DMS153 treated with DMSO at 0.1 percent for 48 hours (cell line): ENCODE results near the gene CLEC16A.
"Not testable (repeated sequence)": the region's sequence is repeated elsewhere in the genome, so short reads cannot be mapped to it uniquely, and the experiment has no call there.

ENCODE experiments used
- DNase-seq: peaks from one replicate; lab custom pipeline; 2025; ENCODE audit not compliant: unreplicated experiment; lab: John Stamatoyannopoulos, UW

The CLEC16A gene

DNA sequence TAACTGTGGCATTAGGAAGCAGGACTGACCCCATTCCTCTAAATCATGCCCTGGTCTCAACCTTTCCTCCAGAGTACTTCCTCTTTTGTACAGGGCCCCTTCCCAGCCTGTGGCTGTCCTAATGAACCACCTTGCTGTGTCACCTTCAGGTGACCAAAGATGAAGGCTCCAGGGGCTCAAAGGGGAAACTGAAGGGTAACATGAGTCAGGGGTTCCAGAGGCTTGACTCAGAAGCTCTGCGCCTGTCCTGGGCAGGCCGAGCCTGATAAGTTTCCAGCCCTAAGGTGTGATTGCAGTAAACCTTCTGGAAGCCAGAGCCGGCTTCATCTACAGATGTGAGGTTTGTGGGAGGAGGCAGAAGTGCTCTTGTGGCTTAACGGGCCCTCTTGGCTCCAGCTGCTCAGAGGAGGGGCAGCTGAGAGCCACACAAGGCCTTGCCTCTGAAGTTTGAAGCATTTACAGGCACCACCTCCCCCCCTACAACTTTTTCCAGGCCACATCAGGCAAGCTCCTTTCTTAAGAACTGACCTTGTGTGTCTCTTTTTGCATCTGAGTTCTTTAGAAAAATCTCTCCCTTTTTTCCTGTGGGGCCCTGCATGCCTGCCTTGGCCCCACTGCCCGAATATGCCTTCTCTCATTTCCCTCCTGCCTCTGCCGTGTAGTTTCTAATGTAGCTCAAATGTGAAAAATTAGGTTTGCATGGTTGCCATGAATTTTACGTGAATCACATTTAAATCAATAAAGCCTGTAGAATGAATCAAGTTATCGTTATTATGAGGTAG is 149.9 kb downstream of the CLEC16A start:
- no peak for DNase-seq

DNA sequence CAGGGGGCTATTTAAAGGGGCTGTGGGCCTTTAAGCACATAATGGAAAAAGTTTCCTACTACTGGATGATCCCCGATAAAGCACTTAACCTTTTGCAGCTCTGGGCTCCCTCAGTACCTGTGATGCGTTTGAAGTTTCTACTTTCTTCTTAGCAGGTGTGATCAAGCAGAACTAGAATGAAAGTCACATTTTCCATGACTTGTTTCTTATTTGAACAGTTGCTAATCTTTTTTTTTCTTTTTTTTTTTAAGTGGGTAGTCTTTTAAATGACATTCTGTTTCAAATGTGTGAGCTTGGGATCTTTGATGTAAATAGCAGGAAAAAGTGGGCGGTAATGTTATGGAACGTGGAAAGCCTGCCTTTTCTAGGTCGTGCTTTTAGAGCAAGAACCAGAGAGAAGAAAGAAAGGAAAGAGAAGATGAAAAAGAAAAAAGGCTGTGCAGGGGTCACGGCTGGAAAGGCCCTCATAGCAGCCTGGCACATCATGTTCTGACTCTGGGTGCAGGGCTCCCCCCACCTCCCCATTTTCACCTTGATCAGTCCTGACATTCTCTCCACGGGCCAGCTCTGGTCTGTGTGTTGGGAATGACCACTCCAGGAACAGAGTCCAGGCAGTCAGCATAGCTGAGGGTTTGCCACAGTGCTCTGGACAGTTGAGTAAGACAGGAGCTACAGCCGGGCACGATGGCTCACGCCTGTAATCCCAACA is 150.6 kb downstream of the CLEC16A start:
- no peak for DNase-seq

DNA sequence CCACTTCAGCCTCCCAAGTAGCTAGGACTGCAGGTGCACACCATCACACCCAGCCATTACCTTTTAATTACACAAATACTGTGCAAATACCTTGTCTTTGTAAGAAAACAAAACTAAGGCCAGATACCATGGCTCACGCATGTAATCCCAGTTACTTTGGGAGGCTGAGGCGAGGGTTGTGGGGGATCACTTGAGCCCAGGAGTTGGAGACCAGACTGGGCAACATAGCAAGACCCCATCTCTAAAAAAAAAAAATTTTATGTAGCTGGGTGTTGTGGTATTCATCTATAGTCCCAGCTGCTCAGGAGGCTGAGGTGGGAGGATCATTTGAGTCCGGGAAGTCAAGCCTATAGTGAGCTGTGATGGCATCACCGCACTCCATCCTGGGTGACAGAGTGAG is 151.6 kb downstream of the CLEC16A start:
- no peak for DNase-seq

DNA sequence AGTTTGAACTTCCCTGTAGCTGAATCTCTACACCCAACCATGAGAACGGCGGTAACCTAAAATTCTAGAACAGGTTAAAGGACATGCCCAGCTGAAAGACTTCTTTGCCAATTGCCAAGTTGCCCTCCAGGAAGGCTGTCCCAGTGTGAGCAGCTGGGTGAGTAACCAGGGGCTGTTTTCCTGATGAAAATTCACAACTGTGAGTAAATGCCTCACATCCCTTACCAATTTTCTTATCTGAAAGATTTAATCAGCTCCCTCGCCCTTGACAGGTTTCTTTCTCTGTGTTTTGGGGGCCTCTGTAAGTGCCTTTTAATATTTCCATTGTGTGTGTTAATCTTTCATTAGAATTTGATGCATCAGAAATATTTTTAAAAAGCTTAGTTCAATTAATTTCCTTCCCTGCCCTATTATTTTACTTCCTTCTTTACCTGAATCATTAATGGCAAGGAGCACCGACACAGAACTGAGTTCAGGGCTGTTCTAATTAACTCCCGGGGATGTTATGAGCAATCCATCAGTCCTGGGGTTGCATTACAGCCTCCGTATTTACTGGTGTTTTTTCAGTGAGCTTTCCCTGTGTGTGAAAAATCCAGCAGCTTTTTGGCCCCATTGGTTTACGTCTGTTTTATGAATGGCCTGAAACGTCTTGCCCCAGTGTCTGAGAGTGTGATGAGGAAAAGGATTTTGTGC is 152.9 kb downstream of the CLEC16A start:
- no peak for DNase-seq

DNA sequence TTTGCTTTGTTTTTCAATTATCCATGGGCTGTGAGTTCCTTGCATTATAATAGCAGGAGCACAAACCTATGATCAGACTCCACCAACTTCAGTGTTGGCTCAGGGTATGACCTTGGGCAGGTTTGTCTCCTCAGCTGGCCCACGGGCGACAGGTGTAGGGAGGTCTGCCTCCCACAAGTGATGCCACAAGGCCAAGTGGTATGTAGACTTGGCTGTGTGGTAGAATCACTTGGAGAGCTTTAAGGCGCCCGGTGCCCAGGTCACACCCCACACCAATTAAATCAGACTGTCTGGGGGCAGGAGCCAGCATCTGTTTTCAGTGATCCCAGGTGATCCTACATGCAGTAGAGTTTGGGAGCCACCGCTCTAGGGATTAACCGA is 153.4 kb downstream of the CLEC16A start:
- DNase-seq: no peak

DNA sequence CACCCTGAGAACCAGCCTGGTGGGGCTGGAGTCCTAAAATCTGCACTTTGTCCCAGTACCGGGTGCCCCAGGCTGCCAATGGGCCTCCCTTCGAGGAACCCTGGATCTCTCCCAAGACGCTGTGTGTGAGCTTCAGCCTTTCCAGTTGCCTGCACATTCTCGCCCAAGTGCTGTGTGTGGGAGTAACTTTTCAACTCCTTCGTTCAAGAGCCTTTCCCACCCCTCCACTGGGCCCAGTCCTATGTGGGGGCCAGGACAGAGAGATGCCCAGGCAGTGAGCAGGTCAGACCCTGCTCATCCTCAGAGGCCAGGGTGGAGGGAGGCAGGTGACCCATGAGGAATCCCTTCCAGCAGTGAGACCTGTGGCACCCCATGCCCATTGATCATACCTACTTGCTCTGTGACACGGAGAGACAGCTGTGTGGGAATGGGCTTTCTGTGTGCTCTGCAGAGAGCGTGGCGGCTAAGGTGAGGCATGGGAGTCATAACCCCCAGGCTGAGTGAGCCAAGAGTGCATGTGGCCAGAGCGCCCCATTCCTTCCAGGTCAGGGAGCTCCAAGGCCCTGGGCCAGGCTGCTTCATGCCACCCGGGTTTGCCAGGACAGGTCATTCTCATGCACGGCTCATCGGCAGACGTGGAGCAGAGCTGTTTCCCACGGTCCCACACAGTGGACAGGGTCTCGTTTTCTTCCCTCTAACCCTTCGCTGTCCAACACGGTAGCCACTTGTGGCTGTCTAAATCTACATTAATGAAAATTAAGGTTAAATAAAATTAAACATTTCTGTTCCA is 154.4 kb downstream of the CLEC16A start:
- DNase-seq: no peak

DNA sequence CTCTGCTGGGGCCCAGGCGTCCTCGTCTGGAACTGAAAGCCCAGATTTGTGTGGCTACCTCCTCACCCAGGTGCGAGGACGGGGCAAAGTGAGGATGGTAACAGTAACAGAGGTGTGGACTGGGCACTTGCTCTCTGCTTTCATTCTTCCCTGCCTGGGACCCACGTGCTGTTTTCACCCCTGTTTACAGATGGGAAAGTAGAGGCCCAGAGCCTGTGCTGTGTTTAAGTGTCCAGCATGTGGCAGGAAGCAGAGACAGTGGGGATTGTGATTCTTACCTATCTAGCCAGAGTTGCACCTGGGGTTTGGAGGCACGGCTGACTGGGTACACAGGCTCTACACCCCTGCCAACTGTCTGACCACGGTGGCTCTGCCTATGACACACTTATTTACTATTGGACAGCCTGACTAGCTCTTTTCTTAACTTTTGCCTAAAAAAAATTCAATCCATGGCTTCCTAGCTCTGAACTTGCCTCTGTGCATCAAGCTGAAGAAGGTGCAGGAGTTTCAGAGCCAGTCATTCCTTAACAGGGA is 155.4 kb downstream of the CLEC16A start:
- no peak for DNase-seq

DNA sequence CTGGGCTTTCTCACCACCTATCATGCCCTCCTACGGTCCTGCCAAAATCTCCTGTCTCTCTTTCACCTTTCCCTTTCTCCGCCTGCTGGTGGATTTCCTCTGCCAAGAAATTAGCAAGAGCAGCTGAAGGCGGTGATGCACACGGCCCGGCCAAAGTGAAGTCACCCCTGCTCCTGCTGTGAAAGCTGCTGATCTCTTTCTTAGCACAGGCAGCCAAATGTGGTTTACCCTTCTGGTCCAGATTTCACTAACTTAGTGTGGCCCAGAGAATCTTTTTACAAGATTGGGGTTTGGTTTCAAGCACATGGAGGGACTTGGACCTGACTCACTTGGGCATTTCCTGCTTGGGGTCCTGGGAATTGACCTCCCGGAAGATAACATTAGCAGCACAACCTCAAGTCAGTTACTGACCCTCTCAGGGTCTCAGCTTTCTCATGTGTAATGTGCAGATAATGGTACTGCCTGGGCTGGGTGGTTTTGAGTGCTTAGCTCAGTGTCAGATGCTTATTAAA is 155.9 kb downstream of the CLEC16A start:
- DNase-seq: no peak

DNA sequence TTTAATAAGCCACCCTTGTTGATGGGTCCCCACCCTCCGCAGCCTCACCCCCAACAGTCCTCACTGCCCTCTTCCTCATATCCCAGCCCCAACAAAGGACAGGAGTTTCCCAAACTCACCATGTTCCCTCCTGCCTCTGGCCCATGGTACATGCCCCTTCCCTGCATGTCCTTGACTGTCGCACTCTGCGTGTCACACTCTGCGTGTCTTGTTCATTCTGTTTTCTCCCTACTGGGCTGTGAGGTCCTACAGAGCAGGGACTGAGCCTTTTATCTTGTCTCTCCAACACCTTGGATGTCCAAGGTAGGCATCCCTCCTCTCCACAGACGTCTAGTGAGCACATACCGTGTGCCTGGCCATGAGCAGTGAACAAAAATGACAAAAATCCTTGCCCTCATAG is 156.9 kb downstream of the CLEC16A start:
- DNase-seq: no peak

DNA sequence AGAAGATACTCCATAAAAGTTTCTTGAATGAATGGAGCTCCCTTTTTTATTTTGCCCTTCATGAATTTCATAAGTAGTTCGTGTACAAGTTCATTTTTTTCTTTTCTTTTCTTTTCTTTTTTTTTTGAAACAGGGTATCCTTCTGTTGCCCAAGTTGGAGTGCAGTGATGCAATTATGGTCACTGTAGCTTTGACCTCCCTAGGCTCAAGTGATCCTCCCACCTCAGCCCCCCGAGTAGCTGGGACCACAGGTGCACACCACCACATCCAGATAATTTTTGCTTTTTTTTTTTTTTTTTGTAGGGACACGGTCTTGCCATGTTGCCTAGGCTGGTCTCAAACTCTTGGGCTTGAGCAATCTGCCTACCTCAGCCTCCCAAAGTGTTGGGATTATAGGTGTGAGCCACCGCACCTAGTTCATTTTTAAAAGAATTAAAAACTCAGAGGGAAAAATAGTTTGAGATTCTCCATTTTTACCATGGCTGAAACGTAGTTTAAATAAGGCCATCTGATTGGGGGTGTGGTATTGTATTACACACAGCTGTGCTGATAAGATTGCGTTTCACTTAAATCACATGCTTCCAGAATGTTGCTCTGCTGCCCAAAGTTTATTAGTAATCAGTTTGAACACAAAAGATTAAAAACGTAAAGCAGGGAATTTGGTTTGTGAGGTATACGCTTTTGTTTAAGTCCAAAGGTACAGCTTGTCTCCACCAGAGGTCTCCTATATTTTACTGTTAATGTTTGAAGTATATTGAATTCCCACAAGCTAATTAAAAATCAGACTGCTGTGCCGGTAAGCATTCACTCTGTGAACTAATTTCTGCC is 157.5 kb downstream of the CLEC16A start:
- no peak for DNase-seq

DNA sequence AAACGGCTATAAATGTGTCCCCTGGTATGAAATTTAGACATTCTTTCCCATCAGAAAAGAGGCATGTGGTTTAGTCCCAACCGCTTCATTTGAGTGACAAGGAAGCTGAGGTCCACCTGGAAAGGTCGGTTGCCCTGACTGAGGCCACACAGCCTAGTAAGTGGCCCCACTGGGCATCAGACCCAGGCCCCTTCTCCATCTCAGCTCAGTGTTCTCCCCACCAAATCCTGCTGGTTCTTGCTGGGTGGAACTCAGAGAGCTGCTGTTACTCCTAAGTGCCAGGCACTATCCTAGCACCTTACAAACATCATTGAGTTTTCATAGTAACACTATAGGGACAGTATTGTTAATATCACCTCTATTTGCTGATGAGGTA is 158.1 kb downstream of the CLEC16A start:
- no peak for DNase-seq

DNA sequence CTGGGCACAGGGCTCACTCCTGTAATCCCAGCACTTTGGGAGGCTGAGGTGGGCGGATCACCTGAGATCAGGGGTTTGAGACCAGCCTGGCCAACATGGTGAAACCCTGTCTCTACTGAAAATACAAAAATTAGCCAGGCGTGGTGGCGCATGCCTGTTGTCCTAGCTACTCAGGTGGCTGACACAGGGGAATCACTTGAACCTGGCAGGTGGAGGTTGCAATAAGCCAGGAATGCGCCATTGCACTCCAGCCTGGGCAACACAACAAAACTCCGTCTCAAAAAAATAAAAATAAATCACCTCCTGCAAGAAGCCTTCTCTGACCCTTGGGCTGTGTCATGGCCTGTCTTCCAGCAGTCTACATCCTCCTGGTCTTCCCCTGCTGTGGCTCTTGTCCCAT is 158.9 kb downstream of the CLEC16A start:
- DNase-seq: not testable (repeated sequence)

DNA sequence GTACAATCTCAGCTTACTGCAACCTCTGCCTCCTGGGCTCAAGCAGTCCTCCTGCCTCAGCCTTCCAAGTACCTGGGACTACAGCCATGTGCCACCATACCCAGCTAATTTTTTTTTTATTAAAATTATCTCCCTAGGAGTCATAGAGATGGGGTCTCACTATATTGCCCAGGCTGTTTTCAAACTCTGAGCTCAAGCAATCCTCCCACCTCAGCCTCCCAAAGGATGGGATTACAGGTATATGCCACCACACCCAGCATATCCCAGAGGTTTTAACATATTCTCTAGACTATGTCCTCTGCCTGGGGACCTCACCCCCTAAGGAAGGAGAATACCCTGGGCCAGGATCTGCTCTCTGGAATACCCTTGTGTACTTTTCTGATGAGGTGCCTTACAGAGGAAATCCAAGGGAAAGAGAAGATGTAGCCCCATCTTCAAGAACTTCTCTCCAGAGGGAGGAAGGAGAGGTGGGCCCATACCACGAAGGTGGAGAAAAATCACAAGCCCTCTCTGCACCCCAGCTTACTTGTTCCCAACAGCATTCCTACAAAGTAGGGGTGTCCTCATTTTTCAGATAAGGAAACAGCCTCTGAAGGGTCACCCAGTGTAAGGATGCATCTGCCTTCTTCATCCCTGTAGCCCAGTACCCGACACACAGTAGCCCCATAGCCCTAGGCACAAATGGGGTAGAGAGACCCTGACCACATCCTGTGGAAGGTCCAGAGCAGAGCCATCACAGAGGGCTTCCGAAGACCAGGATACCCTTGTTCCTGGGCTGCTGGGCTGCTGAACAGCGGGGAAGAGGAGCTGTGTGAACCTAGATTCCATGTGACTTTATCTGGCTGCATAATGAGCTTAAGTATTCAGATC is 160.0 kb downstream of the CLEC16A start:
- DNase-seq: no peak

DNA sequence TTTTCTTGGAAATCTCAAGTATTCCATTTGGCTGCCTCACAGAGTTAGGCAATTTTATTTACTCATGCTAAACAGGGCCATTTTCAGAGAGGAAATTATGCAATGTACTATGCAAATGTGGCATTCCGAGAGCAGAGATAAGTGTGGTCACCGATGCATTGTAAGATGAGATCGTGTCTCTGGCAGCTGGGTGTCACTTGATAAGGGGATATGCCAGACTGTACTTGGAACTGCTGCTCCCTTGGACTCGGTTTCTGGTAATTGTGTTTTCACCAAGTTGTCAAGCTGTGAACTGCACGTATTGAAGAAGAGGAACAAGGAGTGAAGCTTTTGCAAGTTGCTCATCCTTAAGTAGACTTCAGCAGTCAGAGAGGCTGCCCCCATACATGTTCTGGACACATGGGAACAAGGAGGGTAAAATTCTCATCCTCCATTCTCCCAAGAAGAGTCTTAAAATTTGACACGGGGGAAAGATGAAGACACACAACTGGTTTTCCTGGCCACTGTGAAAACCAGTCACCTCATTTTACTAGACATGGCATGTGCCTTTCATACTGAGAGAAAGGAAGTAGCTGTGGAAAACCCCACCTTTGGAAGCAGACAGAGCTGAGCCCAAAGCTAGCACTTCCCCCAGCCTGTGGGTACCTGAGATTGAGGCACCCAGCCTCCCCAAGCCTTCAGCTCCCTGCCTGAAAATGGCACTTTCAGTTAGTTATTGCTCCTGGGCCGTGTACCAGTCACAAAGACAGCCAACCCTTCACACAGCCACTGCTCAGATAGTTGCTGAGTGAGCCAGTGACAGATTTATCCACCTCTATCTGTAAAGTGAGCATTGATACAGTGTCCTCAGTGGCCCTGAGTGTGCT is 160.9 kb downstream of the CLEC16A start:
- no peak for DNase-seq

DNA sequence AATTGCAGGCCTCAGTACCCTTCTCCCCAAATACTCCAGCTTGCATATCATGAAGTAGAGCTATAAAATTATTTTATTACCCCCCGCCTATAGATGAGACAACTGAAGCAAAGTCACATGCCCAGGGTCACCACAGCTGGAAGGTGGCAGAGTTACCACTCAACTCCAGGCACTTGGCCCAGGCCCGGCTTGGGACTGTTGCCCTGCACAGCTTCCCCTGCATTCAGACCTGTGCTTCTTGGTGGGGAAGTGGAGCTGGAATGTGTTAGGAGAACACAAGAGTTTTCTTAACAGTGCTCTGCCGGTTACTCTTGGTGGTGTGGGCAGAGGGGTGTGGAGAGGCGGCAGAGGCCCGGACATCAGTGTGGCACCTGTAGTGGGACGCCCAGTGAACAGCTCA is 162.4 kb downstream of the CLEC16A start:
- DNase-seq: no peak

DNA sequence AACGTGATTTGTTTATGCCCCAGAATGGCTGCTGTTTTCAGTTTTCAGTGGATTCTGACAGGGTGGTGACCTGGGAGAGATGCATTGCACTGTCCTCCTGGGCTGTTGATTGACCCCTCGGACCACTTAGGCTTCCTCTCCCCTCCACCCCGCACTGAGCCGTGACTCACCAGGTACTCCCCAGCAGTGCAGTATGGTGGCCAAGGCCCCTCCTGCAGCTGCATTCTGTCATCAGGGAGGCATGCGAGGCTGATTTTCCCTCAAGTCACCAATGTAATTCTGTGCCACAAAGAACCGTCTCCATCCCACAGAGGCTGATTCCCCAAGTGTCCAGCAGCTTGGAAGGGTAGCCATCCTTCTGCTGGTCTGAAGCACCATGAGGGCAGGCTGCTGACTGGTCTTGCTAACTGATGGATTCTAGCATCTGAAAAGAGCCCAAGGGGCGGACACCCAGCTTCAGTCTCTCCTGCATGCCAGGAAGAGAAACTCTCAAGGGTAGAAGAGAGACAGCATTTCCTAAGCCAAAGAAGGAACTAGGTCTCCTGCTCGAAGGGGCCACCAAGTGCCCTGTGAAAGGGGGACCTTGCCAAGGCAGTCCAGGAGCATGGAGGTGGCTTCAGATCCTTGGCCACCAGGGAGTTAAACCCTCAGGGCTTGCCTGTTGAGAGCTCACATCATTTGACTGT is 163.6 kb downstream of the CLEC16A start:
- no peak for DNase-seq

DNA sequence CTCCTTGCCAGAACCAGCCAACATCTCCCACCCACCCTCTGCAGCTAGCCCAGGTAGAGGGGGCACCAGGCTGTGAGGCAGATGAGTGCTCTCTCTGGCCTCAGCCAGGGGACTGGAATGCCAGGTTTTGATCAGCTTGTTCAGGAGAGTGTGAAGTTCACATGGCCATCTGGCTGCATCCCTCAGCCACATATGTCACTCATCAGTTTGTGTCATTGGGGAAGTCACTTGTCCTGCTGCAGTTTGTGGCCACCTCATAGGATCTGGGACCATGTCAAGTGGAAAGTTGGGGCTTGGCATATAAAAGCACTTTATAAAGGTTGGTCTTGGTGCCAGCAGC is 164.1 kb downstream of the CLEC16A start:
- no peak for DNase-seq

DNA sequence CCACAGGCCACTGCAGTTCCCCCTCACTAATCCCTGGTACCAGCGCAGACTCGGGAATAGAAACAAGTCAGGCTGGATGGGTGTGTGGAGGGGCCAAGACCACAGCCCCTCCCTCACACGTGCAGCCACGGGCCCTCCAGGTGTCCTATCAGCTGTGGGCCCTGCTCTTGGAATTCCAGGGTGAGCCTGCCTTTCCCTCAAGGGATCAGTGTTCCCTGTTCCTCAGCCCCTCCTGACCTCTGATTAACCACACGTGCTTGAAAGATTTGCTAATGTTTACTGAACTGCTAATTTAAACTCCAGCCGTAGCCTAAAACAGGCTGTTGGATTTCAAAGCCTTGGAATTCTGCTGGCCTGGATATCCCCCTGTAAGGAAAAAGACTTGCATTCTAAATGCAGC is 165.2 kb downstream of the CLEC16A start:
- no peak for DNase-seq
